ENCODE data around the gene FRAT1. TPM values are rescaled to one million over a fixed set of nuclear protein-coding genes. Genes with fewer than 3 reads are reported as not detected.
A peak's percentile ranks its signal among the peaks of the same experiment; 100 is the strongest.

FRAT1 gene
- total and polyA plus RNA-seq, 2 of the 13 experiments (the other 11 are each of a cell fraction or from before 2014, with no cell fraction given), result 1.7 to 2.3 TPM

GRCh38 chr10:97292097-97292861 lies 26.8 kb upstream of the FRAT1 start, which contains the start of gene ARHGAP19 (continued):
- TF ChIP-seq CSRNP2 (CRISPR knock-in tag; conservative IDR thresholded peaks at IDR 0.05; ENCODE audit: low read depth) (no peak), ZNF691 (CRISPR knock-in tag; IDR thresholded peaks at IDR 0.05; ENCODE audit: borderline replicate concordance, low read depth) (no peak), ZNF747 (CRISPR knock-in tag; IDR thresholded peaks at IDR 0.05; ENCODE audit: borderline replicate concordance) (peak; percentile 79; the same call in 1 of the 2 replicates), CENPX (CRISPR knock-in tag; IDR thresholded peaks at IDR 0.05) (no peak), SOX6 (IDR thresholded peaks at IDR 0.05) (no peak), SOX6 (CRISPR knock-in tag; IDR thresholded peaks at IDR 0.05) (peak; percentile 75), PPARG (CRISPR knock-in tag; conservative IDR thresholded peaks at IDR 0.05) (0 out of 2 replicates have a peak, but pooled peaks have one; percentile 29), ZNF7 (CRISPR knock-in tag; IDR thresholded peaks at IDR 0.05) (no peak), SPEN (CRISPR knock-in tag; IDR thresholded peaks at IDR 0.05; ENCODE audit: low read depth) (peak; percentile 40; the same call in 1 of the 2 replicates), MLLT10 (CRISPR knock-in tag; IDR thresholded peaks at IDR 0.05) (no peak), ZFP41 (CRISPR knock-in tag; IDR thresholded peaks at IDR 0.05; ENCODE audit: borderline replicate concordance) (0 out of 2 replicates have a peak, but pooled peaks have one; percentile 65), KLF6 (CRISPR knock-in tag; IDR thresholded peaks at IDR 0.05) (no peak), ZNF256 (CRISPR knock-in tag; conservative IDR thresholded peaks at IDR 0.05) (no peak; the same call in 1 of the 2 replicates), NR2F2 (IDR thresholded peaks at IDR 0.05; ENCODE audit: borderline replicate concordance, low read depth) (no peak; the same call in 1 of the 2 replicates), ZNF138 (CRISPR knock-in tag; IDR thresholded peaks at IDR 0.05; ENCODE audit: low read depth) (no peak), ZKSCAN5 (CRISPR knock-in tag; IDR thresholded peaks at IDR 0.05) (no peak), ZNF800 (CRISPR knock-in tag; IDR thresholded peaks at IDR 0.05) (0 out of 2 replicates have a peak, but pooled peaks have one; percentile 53), ZNF788 (CRISPR knock-in tag; IDR thresholded peaks at IDR 0.05; ENCODE audit: borderline replicate concordance) (peak; percentile 87), KDM2A (CRISPR knock-in tag; IDR thresholded peaks at IDR 0.05; ENCODE audit: borderline replicate concordance, low read depth) (peak; percentile 81), HNF1A (IDR thresholded peaks at IDR 0.05; ENCODE audit: low read depth) (0 out of 2 replicates have a peak, but pooled peaks have one; percentile 7), HNF1A (CRISPR knock-in tag; IDR thresholded peaks at IDR 0.05; ENCODE audit: borderline replicate concordance) (no peak)

Measured in HepG2 (cell line).